AG10803 (cell line): ENCODE results near the gene FRMD8.

Experiments
- DNase-seq: peaks from one replicate; pipeline ENCODE4 v3.0.0; 2010; ENCODE audit warnings: low read depth
- H3K4me3 ChIP-seq: 2 replicates; pipeline ENCODE4 v1.5.1; 2011; ENCODE audit warnings: mild to moderate bottlenecking, low read length, control low read depth
- TF ChIP-seq, protein P1 (sequence below): conservative IDR thresholded peaks from 2 replicates; pipeline ENCODE4 v1.5.1; 2011; ENCODE audit warnings: mild to moderate bottlenecking, low read length, control low read depth, inconsistent platforms

FRMD8 gene

GRCh38 chr11:65362320-65362931, 24.0 kb upstream of the FRMD8 start:
- no peak overlapping the region for H3K4me3 ChIP-seq
- TF ChIP-seq, protein P1, sequence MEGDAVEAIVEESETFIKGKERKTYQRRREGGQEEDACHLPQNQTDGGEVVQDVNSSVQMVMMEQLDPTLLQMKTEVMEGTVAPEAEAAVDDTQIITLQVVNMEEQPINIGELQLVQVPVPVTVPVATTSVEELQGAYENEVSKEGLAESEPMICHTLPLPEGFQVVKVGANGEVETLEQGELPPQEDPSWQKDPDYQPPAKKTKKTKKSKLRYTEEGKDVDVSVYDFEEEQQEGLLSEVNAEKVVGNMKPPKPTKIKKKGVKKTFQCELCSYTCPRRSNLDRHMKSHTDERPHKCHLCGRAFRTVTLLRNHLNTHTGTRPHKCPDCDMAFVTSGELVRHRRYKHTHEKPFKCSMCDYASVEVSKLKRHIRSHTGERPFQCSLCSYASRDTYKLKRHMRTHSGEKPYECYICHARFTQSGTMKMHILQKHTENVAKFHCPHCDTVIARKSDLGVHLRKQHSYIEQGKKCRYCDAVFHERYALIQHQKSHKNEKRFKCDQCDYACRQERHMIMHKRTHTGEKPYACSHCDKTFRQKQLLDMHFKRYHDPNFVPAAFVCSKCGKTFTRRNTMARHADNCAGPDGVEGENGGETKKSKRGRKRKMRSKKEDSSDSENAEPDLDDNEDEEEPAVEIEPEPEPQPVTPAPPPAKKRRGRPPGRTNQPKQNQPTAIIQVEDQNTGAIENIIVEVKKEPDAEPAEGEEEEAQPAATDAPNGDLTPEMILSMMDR = no peak
- no peak for DNase-seq

DNA sequence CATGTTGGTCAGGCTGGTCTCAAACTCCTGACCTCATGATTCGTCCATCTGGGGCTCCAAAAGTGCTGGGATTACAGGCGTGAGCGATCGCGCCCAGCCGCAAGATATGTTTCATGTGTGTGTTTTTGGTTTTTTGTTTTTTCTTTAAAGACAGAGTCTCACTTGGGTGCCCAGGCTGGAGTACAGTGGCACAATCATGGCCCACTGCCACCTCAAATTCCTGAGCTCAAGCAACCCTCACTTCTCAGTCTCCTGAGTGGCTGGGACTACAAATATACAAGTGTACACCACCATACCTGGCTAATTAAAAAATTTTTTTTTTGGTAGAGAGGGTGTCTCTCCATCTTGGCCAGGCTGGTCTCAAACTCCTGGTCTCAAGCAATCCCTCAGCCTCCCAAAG, 23.5 kb upstream of the FRMD8 start:
- no peak overlapping the region for H3K4me3 ChIP-seq
- TF ChIP-seq, protein P1 = no peak
- no peak for DNase-seq

- no peak overlapping the region for H3K4me3 ChIP-seq
- no peak for DNase-seq
- TF ChIP-seq, protein P1 = no peak
These were observed 22.7 kb upstream of the FRMD8 start for GRCh38 chr11:65363770-65364169.

- peak; percentile 85 for DNase-seq
- H3K4me3 ChIP-seq = no peak overlapping the region
- TF ChIP-seq, protein P1 = peak; percentile 84
These were observed 20.1 kb upstream of the FRMD8 start for GRCh38 chr11:65366340-65366773.

DNA sequence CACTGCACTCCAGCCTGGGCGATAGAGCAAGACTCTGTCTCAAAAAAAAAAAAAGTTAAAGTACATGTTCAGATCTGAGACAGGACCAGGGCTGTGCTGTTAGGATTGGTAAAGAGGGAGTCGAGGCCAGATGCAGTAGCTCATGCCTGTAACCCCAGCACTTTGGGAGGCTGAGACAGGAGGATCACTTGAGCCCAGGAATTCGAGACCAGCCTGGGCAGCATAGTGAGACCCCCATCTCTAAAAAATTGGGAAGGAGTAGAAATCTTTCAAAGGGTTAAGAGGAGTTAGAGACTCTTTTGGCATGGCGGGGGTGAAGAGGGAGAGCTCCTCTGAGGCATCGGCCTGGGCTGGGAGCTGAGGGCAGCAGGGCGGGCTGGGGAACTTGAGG, 15.8 kb upstream of the FRMD8 start:
- H3K4me3 ChIP-seq = no peak overlapping the region
- TF ChIP-seq, protein P1 = no peak
- no peak for DNase-seq

DNA sequence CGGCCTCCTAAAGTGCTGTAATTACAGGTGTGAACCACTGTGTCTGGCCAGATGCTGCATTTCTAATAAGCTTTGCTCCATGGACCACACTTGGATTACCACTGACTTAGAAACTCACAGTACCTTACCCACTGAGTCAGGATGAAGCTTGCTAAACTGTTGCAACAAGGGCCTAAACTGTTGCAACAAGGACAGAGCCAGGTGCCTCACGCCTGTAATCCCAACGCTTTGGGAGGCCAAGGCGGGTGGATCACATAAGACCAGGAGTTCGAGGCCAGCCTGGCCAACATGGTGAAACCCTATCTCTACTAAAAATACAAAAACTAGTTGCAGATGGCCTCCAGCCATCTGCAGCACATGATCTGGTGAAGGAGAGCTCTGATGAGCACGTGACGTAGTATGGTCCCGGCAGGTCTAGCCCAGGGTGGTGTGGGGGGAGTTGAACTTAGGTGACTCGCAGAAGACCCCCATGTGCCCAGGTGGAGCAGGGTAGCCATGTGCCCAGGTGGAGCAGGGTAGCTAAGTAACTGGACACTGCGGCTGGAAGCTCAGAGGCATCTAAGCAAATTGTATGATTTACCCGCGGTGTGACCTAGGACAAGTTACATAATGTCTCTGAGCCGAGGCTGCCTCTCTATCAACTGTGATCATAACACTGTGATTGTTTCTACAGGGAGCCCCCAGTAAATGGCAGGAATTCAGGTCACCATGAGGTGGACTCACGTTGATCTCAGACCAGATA, 12.4 kb upstream of the FRMD8 start:
- no peak for DNase-seq
- TF ChIP-seq, protein P1 = no peak
- no peak overlapping the region for H3K4me3 ChIP-seq

GRCh38 chr11:65375012-65375411, 11.4 kb upstream of the FRMD8 start:
- no peak for DNase-seq
- H3K4me3 ChIP-seq = no peak overlapping the region
- TF ChIP-seq, protein P1 = no peak
